ACC112 (cell line): ENCODE data around the gene DHRSX.

Experiments
- H2AFZ ChIP-seq: fragments of 200-600 bp; sonication (generic); one replicate; pipeline ENCODE4 v1.6.0; 2017; ENCODE audit warnings: antibody characterized with exemption, low read length; ENCODE audit not compliant: unreplicated experiment
- H3K27ac ChIP-seq: fragments of 200-600 bp; sonication (generic); 2 replicates; pipeline ENCODE4 v1.5.1; 2014; ENCODE audit warnings: low read depth, mild to moderate bottlenecking, antibody characterized with exemption, low read length, moderate library complexity
- H3K27me3 ChIP-seq: fragments of 200-600 bp; sonication (generic); 2 replicates; pipeline ENCODE4 v1.6.1; 2014; ENCODE audit warnings: mild to moderate bottlenecking, antibody characterized with exemption, low read length, moderate library complexity, mixed read lengths; ENCODE audit not compliant: insufficient read depth
- H3K36me3 ChIP-seq: fragments of 200-600 bp; sonication (generic); 2 replicates; pipeline ENCODE4 v1.6.1; 2016; ENCODE audit warnings: mild to moderate bottlenecking, antibody characterized with exemption, low read length, moderate library complexity, mixed read lengths; ENCODE audit not compliant: insufficient read depth
- H3K4me1 ChIP-seq: fragments of 200-600 bp; sonication (generic); one replicate; pipeline ENCODE4 v1.6.1; 2016; ENCODE audit warnings: low read length, mixed read lengths; ENCODE audit not compliant: insufficient read depth, unreplicated experiment, control insufficient read depth
- H3K4me3 ChIP-seq: fragments of 200-600 bp; sonication (generic); 2 replicates; pipeline ENCODE4 v1.5.1; 2014; ENCODE audit warnings: mild to moderate bottlenecking, low read depth, low read length
- H3K79me2 ChIP-seq: fragments of 200-600 bp; sonication (generic); one replicate; pipeline ENCODE4 v1.6.0; 2016; ENCODE audit warnings: low read length; ENCODE audit not compliant: control insufficient read depth, unreplicated experiment, insufficient read depth

Gene DHRSX

DNA sequence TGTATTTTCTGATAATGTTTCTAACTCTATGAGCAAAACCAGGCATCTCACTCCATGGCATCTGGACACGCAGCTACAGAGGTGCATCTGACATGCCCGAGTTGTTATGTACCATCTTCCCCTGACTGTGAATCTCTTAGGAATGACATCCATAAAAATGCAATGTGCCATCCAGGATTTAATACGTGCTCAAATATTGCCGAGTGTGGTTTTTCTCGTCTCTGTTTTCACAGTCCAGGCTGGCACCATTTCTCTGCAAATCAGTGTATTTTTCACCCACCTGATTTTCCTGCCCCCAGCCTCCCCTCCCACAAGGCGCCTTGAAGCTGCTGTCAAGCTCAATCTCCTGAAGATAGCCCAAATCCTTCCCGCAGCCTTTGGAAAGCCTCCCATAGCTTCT is 154.6 kb downstream of the DHRSX start:
- Histone ChIP-seq H3K27ac (no peak overlapping the region), H3K4me1 (peaks cover 13% of the 10 kb centered on the region), H3K4me3 (no peak overlapping the region), H3K27me3 (no peaks in the 10 kb centered on the region), H2AFZ (no peak overlapping the region), H3K79me2 (peaks cover 9% of the 10 kb centered on the region), H3K36me3 (peaks cover 7% of the 10 kb centered on the region; the same call in 1 of the 2 replicates)

DNA sequence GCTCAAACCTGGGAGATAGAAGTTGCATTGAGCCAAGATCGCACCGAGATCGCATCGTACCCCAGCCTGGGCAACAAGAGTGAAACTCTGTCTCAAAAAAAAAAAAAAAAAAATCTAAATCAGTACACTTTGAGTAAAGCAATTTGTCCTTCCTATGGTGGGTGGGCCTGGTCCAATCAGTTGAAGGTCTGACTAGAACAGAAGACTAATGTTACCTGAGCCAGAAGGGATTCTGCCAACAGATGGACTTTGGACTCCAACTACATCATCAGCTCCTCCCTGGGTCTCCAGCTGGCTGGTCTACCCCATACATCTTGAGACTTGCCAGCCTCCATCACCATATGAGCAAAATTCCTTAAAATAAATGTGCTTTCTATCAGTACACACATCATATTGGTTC is 155.2 kb downstream of the DHRSX start:
- Histone ChIP-seq H3K79me2 (peaks cover 9% of the 10 kb centered on the region), H3K4me1 (peaks cover 13% of the 10 kb centered on the region), H3K4me3 (no peak overlapping the region), H3K27ac (no peak overlapping the region), H2AFZ (no peak overlapping the region), H3K36me3 (peaks cover 7% of the 10 kb centered on the region; the same call in 1 of the 2 replicates), H3K27me3 (no peaks in the 10 kb centered on the region)

DNA sequence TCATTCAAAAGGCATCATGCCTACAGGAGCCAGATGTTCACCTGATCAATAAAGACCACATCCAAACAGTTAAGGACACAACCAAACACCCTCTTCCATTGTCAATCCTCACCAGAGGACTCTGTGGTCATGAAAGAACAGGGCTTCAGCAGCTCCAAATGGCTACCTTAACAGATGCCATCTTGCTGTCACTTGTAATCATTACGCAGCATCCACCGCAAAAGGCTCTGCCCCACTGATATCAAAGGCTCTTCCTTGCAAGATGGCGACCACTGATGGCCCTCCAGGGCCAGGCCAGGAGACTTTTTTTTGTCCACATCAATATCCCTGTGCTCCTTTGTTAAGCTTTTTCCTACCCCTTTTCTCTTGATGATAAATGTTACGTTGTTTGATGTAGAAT is 157.4 kb downstream of the DHRSX start:
- no peaks in the 10 kb centered on the region for H3K27me3 ChIP-seq
- H3K4me3 ChIP-seq: no peak overlapping the region
- H3K4me1 ChIP-seq: peaks cover 13% of the 10 kb centered on the region
- H3K79me2 ChIP-seq: peaks cover 9% of the 10 kb centered on the region
- no peak overlapping the region for H2AFZ ChIP-seq
- H3K36me3 ChIP-seq: peaks cover 10% of the 10 kb centered on the region; the same call in 1 of the 2 replicates
- 0 out of 2 replicates have a peak overlapping the region, but pooled peaks have one; percentile 46 for H3K27ac ChIP-seq

DNA sequence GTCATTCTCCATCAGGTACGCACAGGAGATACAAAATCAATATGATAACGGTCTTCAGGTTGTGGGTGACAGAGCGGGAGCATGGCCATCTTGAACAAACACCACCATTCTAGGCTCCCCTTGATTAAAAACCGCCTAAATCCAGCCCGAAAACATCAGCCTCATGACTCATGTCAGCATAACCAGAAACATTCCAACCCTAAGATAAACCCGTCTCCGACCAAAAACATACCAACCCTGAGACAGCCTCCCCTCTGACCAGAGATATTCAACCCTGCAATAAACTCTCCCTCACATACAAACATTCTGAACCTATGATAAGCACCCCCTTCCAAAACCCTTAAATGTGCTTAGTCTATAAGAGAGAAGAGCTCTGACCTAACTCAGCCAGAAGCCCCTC is 157.9 kb downstream of the DHRSX start:
- Histone ChIP-seq H3K27me3 (no peaks in the 10 kb centered on the region), H3K36me3 (peaks cover 10% of the 10 kb centered on the region; the same call in 1 of the 2 replicates), H3K4me3 (no peak overlapping the region), H3K27ac (peak overlapping the region; percentile 46; the same call in 1 of the 2 replicates), H3K4me1 (peaks cover 13% of the 10 kb centered on the region), H2AFZ (no peak overlapping the region), H3K79me2 (peaks cover 9% of the 10 kb centered on the region)

DNA sequence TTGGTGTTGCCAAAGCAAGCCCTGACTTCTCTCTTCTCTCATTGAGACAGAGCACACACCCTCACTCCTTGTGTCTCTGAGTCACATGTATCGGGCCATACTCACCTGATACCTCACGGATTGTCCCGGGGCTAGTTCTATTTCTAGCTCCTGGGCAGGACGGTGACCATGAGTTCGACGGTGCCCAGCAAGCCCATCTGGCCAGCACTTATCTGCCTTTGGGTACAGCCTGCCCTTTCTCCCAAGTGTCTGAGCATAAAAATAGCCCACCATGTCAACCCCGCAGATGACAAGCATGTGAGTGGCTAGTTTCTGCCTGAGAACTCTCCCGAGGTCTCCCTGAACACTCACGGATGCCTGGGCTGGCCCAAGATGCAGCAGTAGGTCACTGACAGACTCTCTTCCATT is 158.5 kb downstream of the DHRSX start:
- peaks cover 10% of the 10 kb centered on the region; the same call in 1 of the 2 replicates for H3K36me3 ChIP-seq
- no peaks in the 10 kb centered on the region for H3K27me3 ChIP-seq
- peaks cover 9% of the 10 kb centered on the region for H3K79me2 ChIP-seq
- H3K27ac ChIP-seq: peak overlapping the region; percentile 46; the same call in 1 of the 2 replicates
- no peak overlapping the region for H3K4me3 ChIP-seq
- no peak overlapping the region for H2AFZ ChIP-seq
- H3K4me1 ChIP-seq: peaks cover 13% of the 10 kb centered on the region

DNA sequence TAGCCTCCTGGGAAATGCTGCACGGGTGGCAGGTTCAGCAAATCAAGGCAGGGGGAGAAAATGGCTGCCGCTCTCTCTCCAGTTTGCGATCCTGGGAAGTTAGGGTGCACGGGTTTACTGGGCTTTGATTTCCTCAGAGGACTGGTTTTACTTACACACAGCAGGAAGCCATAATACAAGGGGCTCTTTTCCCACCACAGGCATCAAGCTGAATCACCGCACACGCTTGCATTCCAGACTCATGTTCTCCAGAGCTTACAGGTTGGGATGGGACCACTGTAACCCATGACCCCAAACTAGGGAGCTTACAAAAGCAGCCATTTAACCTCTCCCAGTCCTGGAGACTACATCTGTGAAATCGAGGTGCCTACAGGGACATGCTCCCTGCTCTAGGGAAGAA is 159.8 kb downstream of the DHRSX start:
- Histone ChIP-seq H3K27me3 (no peaks in the 10 kb centered on the region), H3K79me2 (peaks cover 9% of the 10 kb centered on the region), H3K4me1 (peaks cover 13% of the 10 kb centered on the region), H3K36me3 (peaks cover 10% of the 10 kb centered on the region; the same call in 1 of the 2 replicates), H3K4me3 (no peak overlapping the region), H2AFZ (no peak overlapping the region), H3K27ac (no peak overlapping the region)

DNA sequence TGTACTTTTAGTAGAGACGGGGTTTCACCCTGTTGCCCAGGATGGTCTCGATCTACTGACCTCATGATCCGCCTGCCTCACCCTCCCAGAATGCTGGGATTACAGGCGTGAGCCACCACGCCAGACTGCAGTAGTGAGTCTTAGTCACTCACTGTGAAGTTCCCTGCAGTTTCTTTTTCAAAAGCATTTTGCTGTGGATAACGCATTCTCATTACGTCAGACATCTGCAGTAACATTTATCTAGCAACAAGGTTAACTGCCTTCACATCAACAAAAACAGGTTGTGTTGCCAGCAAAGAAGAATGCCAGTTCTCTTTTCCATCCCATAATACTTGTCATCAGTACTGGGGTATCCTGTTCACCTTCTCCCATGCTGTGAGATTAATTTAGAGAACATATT is 164.6 kb downstream of the DHRSX start:
- H3K27me3 ChIP-seq: no peaks in the 10 kb centered on the region
- H3K4me1 ChIP-seq: peaks cover 2% of the 10 kb centered on the region
- no peak overlapping the region for H2AFZ ChIP-seq
- H3K36me3 ChIP-seq: peaks cover 3% of the 10 kb centered on the region; the same call in 1 of the 2 replicates
- no peaks in the 10 kb centered on the region for H3K79me2 ChIP-seq
- H3K27ac ChIP-seq: no peak overlapping the region
- H3K4me3 ChIP-seq: no peak overlapping the region

DNA sequence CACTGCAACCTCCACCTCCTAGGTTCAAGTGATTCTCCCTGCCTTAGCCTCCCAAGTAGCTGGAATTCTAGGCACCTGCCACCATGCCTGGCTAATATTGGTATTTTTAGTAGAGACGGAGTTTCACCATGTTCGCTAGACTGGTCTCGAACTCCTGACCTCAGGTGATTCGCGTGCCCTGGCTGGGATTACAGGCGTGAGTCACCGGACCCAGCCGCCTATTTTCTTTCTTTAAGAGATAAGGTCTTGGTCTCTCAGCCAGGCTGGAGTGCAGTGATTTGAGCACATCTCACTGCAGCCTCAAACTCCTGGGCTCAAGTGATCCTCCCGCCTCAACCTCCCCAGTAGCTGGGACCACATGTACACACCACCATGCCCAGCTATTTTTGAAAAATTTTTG is 166.5 kb downstream of the DHRSX start:
- H3K4me1 ChIP-seq: peaks cover 2% of the 10 kb centered on the region
- no peak overlapping the region for H3K4me3 ChIP-seq
- no peaks in the 10 kb centered on the region for H3K79me2 ChIP-seq
- H3K27me3 ChIP-seq: no peaks in the 10 kb centered on the region
- H3K27ac ChIP-seq: no peak overlapping the region
- H3K36me3 ChIP-seq: peaks cover 3% of the 10 kb centered on the region; the same call in 1 of the 2 replicates
- H2AFZ ChIP-seq: no peak overlapping the region

DNA sequence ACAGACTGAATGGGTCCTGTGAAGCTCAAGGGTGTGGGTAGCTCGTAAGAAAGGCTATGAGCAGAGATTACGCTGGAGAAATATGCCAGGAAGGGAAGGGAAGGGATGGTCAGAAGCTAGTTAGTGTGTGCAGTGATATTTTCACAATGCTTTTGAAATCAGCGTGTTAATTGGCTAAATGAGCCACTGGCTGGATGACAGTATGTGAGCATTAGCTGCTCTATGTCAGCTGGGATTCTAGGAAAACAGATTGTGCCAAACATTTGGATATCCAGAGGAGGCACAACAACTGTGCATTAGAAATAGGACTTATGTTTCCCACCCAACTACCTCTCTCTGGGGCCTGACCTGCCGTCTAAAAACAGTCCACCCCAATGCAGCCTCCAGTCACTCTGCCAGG is 168.5 kb downstream of the DHRSX start:
- Histone ChIP-seq H3K4me3 (no peak overlapping the region), H3K27me3 (no peaks in the 10 kb centered on the region), H3K36me3 (no peaks in the 10 kb centered on the region), H3K79me2 (no peaks in the 10 kb centered on the region), H2AFZ (no peak overlapping the region), H3K4me1 (peaks cover 2% of the 10 kb centered on the region), H3K27ac (no peak overlapping the region)

DNA sequence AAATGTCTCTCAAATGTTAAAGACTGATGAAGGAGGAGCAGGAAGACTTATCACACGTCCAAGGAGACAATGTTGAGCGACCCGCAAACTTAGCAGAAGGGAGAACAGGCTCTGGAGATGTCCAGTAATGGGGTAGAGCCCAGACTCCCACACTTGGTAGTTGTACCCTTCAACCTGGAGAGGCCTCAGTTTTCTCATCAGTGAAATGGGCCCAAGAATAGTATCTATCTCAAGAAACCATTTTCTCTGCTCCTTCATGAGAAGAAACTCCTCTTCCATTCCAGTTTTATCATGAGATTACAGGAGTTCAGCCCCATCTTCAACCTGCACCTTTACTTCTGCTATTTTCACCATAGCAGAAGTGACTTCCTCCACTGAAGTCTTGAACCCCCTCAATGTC is 169.9 kb downstream of the DHRSX start:
- H3K4me1 ChIP-seq: peaks cover 2% of the 10 kb centered on the region
- H3K36me3 ChIP-seq: no peaks in the 10 kb centered on the region
- H3K79me2 ChIP-seq: no peaks in the 10 kb centered on the region
- no peaks in the 10 kb centered on the region for H3K27me3 ChIP-seq
- no peak overlapping the region for H2AFZ ChIP-seq
- H3K27ac ChIP-seq: no peak overlapping the region
- H3K4me3 ChIP-seq: no peak overlapping the region

DNA sequence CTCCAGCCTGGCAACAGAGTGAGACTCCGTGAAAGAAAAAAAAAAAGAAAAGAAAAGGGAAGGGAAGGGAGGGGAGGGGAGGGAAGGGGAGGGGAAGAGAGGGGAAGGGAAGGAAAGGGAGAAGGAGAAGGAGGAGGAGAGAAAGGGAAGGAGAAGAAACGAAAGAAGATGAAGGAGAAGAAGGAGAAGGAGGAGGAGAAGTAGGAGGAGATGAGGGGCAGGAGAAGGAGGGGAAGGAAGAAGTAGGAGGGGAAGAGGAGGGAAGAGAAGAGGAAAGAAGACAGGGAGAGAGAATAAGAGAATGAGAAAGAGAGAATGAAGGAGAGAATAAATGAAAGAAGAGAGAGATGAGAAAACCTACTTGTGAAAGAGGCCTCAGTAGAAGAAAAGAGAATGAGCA is 170.3 kb downstream of the DHRSX start:
- no peaks in the 10 kb centered on the region for H3K27me3 ChIP-seq

More for the DNA sequence above, 170.3 kb downstream of the DHRSX start:
- no peak overlapping the region for H3K27ac ChIP-seq
- peaks cover 2% of the 10 kb centered on the region for H3K4me1 ChIP-seq
- no peaks in the 10 kb centered on the region for H3K79me2 ChIP-seq
- H2AFZ ChIP-seq: no peak overlapping the region
- no peaks in the 10 kb centered on the region for H3K36me3 ChIP-seq
- H3K4me3 ChIP-seq: no peak overlapping the region
